Measurements from ENCODE around the gene PTPN4.

- TF ChIP-seq CTCF (IDR thresholded peaks at IDR 0.05) (no peak), POLR2A (IDR thresholded peaks at IDR 0.05) (no peak)
Observed at GRCh38 chr2:119788752-119789151, 29.0 kb downstream of the PTPN4 start.
